Calu3 (cell line): ENCODE data around the gene HEATR5A. TPM values are rescaled to one million over a fixed set of nuclear protein-coding genes. Genes with fewer than 3 reads are reported as not detected.
"Not testable (repeated sequence)": the region's sequence is repeated elsewhere in the genome, so short reads cannot be mapped to it uniquely, and the experiment has no call there.

ENCODE experiments used
- BruUV-seq: library from RNA; stranded (reverse); fragments of 400-500 nt; replicated peaks from 2 replicates; lab custom pipeline; 2021; lab: Mats Ljungman, UMichigan
- CTCF ChIA-PET: fragments of 300-600 bp; sonication (Branson Sonifier 250); formaldehyde crosslinking; loops from one replicate; lab custom pipeline; 2022; ENCODE audit warnings: antibody characterized with exemption; lab: Charles Lee
- DNase-seq: peaks from one replicate; pipeline ENCODE4 v3.0.0; 2022
- H3K27ac Mint-ChIP-seq: one replicate; pipeline ENCODE4 v1.8.0; 2022; ENCODE audit warnings: mixed read lengths; ENCODE audit not compliant: unreplicated experiment
- H3K27me3 Mint-ChIP-seq: one replicate; pipeline ENCODE4 v1.8.0; 2022; ENCODE audit warnings: mixed read lengths; ENCODE audit not compliant: unreplicated experiment
- H3K36me3 Mint-ChIP-seq: one replicate; pipeline ENCODE4 v1.8.0; 2022; ENCODE audit warnings: mild to moderate bottlenecking, moderate library complexity, mixed read lengths; ENCODE audit not compliant: insufficient read depth, unreplicated experiment
- H3K4me1 Mint-ChIP-seq: one replicate; pipeline ENCODE4 v1.8.0; 2022; ENCODE audit warnings: mild to moderate bottlenecking, low read depth, mixed read lengths; ENCODE audit not compliant: unreplicated experiment
- H3K4me3 Mint-ChIP-seq: one replicate; pipeline ENCODE4 v1.8.0; 2022; ENCODE audit warnings: mild to moderate bottlenecking, low read depth, moderate library complexity, mixed read lengths; ENCODE audit not compliant: unreplicated experiment
- H3K9me3 Mint-ChIP-seq: one replicate; pipeline ENCODE4 v1.8.0; 2022; ENCODE audit warnings: low read depth, mixed read lengths; ENCODE audit not compliant: unreplicated experiment
- CTCF ChIP-seq: fragments of 200-600 bp; IDR thresholded peaks from one replicate; pipeline ENCODE4 v1.8.0; 2022; ENCODE audit warnings: antibody characterized with exemption; ENCODE audit not compliant: unreplicated experiment
- intact Hi-C: fragments of 100-400 bp; cut with micrococcal nuclease; formaldehyde crosslinking; loops from one replicate; pipeline ENCODE4 v1.10.0; 2022; ENCODE audit not compliant: unreplicated experiment
- total RNA-seq: library from RNA; stranded (reverse); gene quantifications from 2 replicates; pipeline ENCODE4 v1.2.3, GENCODE V29; 2022

The HEATR5A gene
- total RNA-seq, 1 experiment from 2014 or later: 28.9 TPM

GRCh38 chr14:31280871-31281220 is 139.5 kb downstream of the HEATR5A start:
- Mint-ChIP-seq H3K4me1 (peaks cover 11% of the 10 kb centered on the region), H3K4me3 (no peak overlapping the region), H3K27ac (no peak overlapping the region), H3K36me3 (no peaks in the 10 kb centered on the region), H3K27me3 (no peaks in the 10 kb centered on the region), H3K9me3 (peaks cover 4% of the 10 kb centered on the region)
- CTCF ChIA-PET: no interaction called here
- TF ChIP-seq CTCF: no peak
- no peak for DNase-seq
- intact Hi-C loops: no loop called here
- BruUV-seq: no TSS peak

GRCh38 chr14:31280132-31280870 is 140.0 kb downstream of the HEATR5A start:
- peaks cover 11% of the 10 kb centered on the region for H3K4me1 Mint-ChIP-seq
- peaks cover 4% of the 10 kb centered on the region for H3K9me3 Mint-ChIP-seq
- DNase-seq: no peak
- no TSS peak for BruUV-seq
- peaks cover under 1% of the 10 kb centered on the region for H3K36me3 Mint-ChIP-seq
- intact Hi-C loops: no loop called here
- no peak for TF ChIP-seq CTCF
- no peaks in the 10 kb centered on the region for H3K27me3 Mint-ChIP-seq
- no peak overlapping the region for H3K4me3 Mint-ChIP-seq
- CTCF ChIA-PET: interaction anchor here (0.5 kb wide), 1 partner anchor 36 kb away, joined by 11 read pairs; no protein-coding TSS in a partner anchor
- H3K27ac Mint-ChIP-seq: no peak overlapping the region

DNA sequence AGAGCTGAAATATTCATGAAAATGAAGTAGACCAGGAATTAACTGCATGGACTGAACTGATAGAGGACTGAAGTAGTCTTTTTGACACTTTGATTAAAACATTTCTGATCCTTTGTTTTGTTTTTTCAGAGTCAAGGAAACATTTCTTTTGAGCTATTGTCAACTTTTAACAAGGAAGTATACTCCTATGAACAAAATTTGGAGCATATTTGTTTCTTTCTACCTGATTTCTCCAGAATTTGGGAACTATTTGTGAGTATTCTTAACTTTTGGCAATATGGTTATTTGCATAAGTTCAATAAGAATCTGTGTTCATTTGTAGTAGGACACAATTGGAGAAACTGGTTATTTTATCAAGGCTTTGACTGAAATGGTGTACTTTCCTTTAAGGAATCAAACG is 141.5 kb downstream of the HEATR5A start:
- Mint-ChIP-seq H3K4me1 (peaks cover 11% of the 10 kb centered on the region), H3K4me3 (no peak overlapping the region), H3K27me3 (no peaks in the 10 kb centered on the region), H3K27ac (no peak overlapping the region), H3K9me3 (peaks cover 4% of the 10 kb centered on the region), H3K36me3 (peaks cover 5% of the 10 kb centered on the region)
- intact Hi-C loops: no loop called here
- DNase-seq: no peak
- BruUV-seq: no TSS peak
- TF ChIP-seq CTCF: no peak
- CTCF ChIA-PET: no interaction called here

DNA sequence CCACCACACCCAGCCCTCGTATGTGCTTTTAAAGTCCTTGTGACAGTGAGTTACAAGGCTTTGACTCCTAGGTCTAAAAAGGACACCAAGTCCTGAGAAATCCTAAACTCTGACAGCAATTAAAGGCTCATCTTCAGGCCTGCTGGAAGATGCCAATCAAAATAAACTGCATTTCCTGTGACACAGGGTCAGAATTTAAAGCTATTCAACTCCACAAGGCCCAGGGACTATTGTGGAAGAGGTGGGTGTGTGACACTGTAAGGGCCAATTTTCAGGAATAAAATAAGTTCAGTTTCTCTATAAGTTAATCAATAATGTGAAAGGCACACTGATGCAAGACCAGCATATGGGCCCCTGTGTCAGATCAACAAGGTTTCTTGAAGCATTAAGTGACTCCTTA is 143.3 kb downstream of the HEATR5A start:
- H3K27ac Mint-ChIP-seq: no peak overlapping the region
- CTCF ChIA-PET: no interaction called here

GRCh38 chr14:31276417-31276816 is 143.9 kb downstream of the HEATR5A start:
- peaks cover 11% of the 10 kb centered on the region for H3K4me1 Mint-ChIP-seq
- H3K4me3 Mint-ChIP-seq, BruUV-seq, H3K36me3 Mint-ChIP-seq, intact Hi-C loops, H3K27me3 Mint-ChIP-seq, H3K27ac Mint-ChIP-seq, CTCF ChIA-PET, H3K9me3 Mint-ChIP-seq, DNase-seq: not testable (repeated sequence)

More for the DNA sequence above, 143.3 kb downstream of the HEATR5A start:
- H3K4me3 Mint-ChIP-seq: no peak overlapping the region
- peaks cover 11% of the 10 kb centered on the region for H3K4me1 Mint-ChIP-seq
- intact Hi-C loops: no loop called here
- DNase-seq: no peak
- H3K9me3 Mint-ChIP-seq: peaks cover 4% of the 10 kb centered on the region
- TF ChIP-seq CTCF: no peak
- peaks cover 5% of the 10 kb centered on the region for H3K36me3 Mint-ChIP-seq
- BruUV-seq: no TSS peak
- H3K27me3 Mint-ChIP-seq: no peaks in the 10 kb centered on the region
